Endodermal cell (in vitro differentiated cells): Measurements from ENCODE around the gene WNK2. TPM values are rescaled to one million over a fixed set of nuclear protein-coding genes. Genes with fewer than 3 reads are reported as not detected.

ENCODE experiments used
- DNase-seq: peaks from one replicate; pipeline ENCODE4 v3.0.0-alpha.2; 2017
- H3K27ac ChIP-seq: 2 replicates; pipeline ENCODE4 v1.5.1; 2013; ENCODE audit warnings: mild to moderate bottlenecking, low read depth, low read length, moderate library complexity
- H3K27me3 ChIP-seq: 2 replicates; pipeline ENCODE4 v1.6.1; 2013; ENCODE audit warnings: mild to moderate bottlenecking, low read length, moderate library complexity; ENCODE audit not compliant: insufficient read depth, control insufficient read depth, poor library complexity, severe bottlenecking
- H3K36me3 ChIP-seq: 2 replicates; pipeline ENCODE4 v1.7.0; 2013; ENCODE audit warnings: mild to moderate bottlenecking, low read length, moderate library complexity; ENCODE audit not compliant: control insufficient read depth, insufficient read depth
- H3K4me1 ChIP-seq: one replicate; pipeline ENCODE4 v1.7.0; 2013; ENCODE audit warnings: low read length; ENCODE audit not compliant: control insufficient read depth, insufficient read depth
- H3K4me3 ChIP-seq: 2 replicates; pipeline ENCODE4 v1.5.1; 2013; ENCODE audit warnings: mild to moderate bottlenecking, low read length, moderate library complexity
- H3K9ac ChIP-seq: 2 replicates; pipeline ENCODE4 v1.6.1; 2013; ENCODE audit warnings: mild to moderate bottlenecking, low read length, moderate library complexity; ENCODE audit not compliant: poor library complexity, severe bottlenecking; ENCODE audit errors: extremely low read depth
- H3K9me3 ChIP-seq: 2 replicates; pipeline ENCODE4 v1.6.1; 2013; ENCODE audit warnings: mild to moderate bottlenecking, low read length, moderate library complexity; ENCODE audit not compliant: control insufficient read depth
- H3K27ac Mint-ChIP-seq: 2 replicates; pipeline ENCODE4 v1.8.0; 2020; ENCODE audit warnings: mixed read lengths
- H3K27me3 Mint-ChIP-seq: 2 replicates; pipeline ENCODE4 v1.8.0; 2021; ENCODE audit warnings: mild to moderate bottlenecking, mixed read lengths; ENCODE audit not compliant: insufficient read depth
- H3K36me3 Mint-ChIP-seq: 2 replicates; pipeline ENCODE4 v1.8.0; 2020; ENCODE audit warnings: low read depth, mixed read lengths
- H3K4me1 Mint-ChIP-seq: 2 replicates; pipeline ENCODE4 v1.8.0; 2020; ENCODE audit warnings: mixed read lengths
- H3K4me3 Mint-ChIP-seq: 2 replicates; pipeline ENCODE4 v1.8.0; 2020; ENCODE audit warnings: mild to moderate bottlenecking, moderate library complexity, mixed read lengths
- H3K9me3 Mint-ChIP-seq: 2 replicates; pipeline ENCODE4 v1.8.0; 2020; ENCODE audit warnings: mild to moderate bottlenecking, mixed read lengths
- WGBS, 2 experiments: methylation state at CpG; one replicate each; pipeline versions ENCODE4 v1.1.5 to v1.1.7; 2013; ENCODE audit warnings: missing lambda C conversion rate in 2 of 2, mixed read lengths in 1 of 2; ENCODE audit not compliant: insufficient coverage in 1 of 2, insufficient read length in 1 of 2; 5-methylcytosine and 5-hydroxymethylcytosine counted together
- total RNA-seq, 2 donors: library from RNA; stranded (reverse); fragmentation: NEBNext Ultra II Directional in 1 of 2; extraction: Animal tissue kit (Norgen Biotek cat#: 25700) in 1 of 2; gene quantifications; 2 replicates in 1 of 2; 3 replicates in 1 of 2; pipeline ENCODE4 v1.2.1, GENCODE V29; 2021
- TF ChIP-seq, protein P1 (sequence below): fragments of 200-600 bp; sonication (generic); conservative IDR thresholded peaks from 2 replicates; pipeline ENCODE4 v1.5.0; 2021; ENCODE audit warnings: antibody characterized with exemption, mild to moderate bottlenecking

WNK2 gene
- total RNA-seq, 2 donors from 2014 or later: 46.1 to 48.8 TPM

DNA sequence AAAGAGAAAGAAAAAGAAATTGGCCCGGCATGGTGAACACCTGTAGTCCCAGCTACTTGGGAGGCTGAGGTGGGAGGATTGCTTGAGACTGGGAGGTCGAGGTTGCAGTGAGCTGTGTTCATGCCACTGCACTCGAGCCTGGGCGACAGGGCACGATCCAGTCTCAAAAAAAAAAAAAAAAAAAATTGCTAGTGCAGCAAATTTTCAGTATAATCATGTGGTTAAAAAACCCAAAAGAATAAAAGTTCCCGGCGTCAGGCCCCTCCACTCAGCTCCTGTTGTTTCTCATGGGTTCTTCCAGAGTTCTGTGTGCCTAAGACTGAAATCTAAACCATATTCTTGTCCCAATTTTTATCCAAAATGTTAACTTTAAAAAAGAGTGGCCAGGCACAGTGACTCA lies 49.1 kb downstream of the WNK2 start:
- Histone ChIP-seq H3K27ac (no peak overlapping the region), H3K4me3 (no peak overlapping the region), H3K9me3 (no peaks in the 10 kb centered on the region), H3K27me3 (no peaks in the 10 kb centered on the region), H3K4me1 (no peaks in the 10 kb centered on the region), H3K36me3 (no peaks in the 10 kb centered on the region), H3K9ac (no peak overlapping the region)
- no peak for DNase-seq
- H3K4me1 Mint-ChIP-seq: no peaks in the 10 kb centered on the region
- no peaks in the 10 kb centered on the region for H3K36me3 Mint-ChIP-seq
- no peaks in the 10 kb centered on the region for H3K9me3 Mint-ChIP-seq
- no peaks in the 10 kb centered on the region for H3K27me3 Mint-ChIP-seq
- no peak overlapping the region for H3K4me3 Mint-ChIP-seq
- WGBS, 2 experiments: 82 to 97% methylated on average over 3 to 7 of the region's 7 CpGs
- no peak overlapping the region for H3K27ac Mint-ChIP-seq
- TF ChIP-seq, protein P1, sequence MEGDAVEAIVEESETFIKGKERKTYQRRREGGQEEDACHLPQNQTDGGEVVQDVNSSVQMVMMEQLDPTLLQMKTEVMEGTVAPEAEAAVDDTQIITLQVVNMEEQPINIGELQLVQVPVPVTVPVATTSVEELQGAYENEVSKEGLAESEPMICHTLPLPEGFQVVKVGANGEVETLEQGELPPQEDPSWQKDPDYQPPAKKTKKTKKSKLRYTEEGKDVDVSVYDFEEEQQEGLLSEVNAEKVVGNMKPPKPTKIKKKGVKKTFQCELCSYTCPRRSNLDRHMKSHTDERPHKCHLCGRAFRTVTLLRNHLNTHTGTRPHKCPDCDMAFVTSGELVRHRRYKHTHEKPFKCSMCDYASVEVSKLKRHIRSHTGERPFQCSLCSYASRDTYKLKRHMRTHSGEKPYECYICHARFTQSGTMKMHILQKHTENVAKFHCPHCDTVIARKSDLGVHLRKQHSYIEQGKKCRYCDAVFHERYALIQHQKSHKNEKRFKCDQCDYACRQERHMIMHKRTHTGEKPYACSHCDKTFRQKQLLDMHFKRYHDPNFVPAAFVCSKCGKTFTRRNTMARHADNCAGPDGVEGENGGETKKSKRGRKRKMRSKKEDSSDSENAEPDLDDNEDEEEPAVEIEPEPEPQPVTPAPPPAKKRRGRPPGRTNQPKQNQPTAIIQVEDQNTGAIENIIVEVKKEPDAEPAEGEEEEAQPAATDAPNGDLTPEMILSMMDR: no peak

GRCh38 chr9:93234600-93234999 lies 50.7 kb downstream of the WNK2 start:
- no peak overlapping the region for H3K4me3 Mint-ChIP-seq
- TF ChIP-seq, protein P1: no peak
- peaks cover 1% of the 10 kb centered on the region for H3K36me3 Mint-ChIP-seq
- no peak overlapping the region for H3K4me3 ChIP-seq
- no peaks in the 10 kb centered on the region for H3K4me1 ChIP-seq
- no peaks in the 10 kb centered on the region for H3K27me3 ChIP-seq
- no peaks in the 10 kb centered on the region for H3K36me3 ChIP-seq
- H3K27ac Mint-ChIP-seq: no peak overlapping the region
- H3K9me3 ChIP-seq: no peaks in the 10 kb centered on the region
- H3K27ac ChIP-seq: no peak overlapping the region
- H3K9me3 Mint-ChIP-seq: no peaks in the 10 kb centered on the region
- no peaks in the 10 kb centered on the region for H3K27me3 Mint-ChIP-seq
- H3K4me1 Mint-ChIP-seq: no peaks in the 10 kb centered on the region
- WGBS, 2 experiments: 95 to 96% methylated on average over 15 of the region's 15 CpGs
- no peak for DNase-seq
- H3K9ac ChIP-seq: no peak overlapping the region

DNA sequence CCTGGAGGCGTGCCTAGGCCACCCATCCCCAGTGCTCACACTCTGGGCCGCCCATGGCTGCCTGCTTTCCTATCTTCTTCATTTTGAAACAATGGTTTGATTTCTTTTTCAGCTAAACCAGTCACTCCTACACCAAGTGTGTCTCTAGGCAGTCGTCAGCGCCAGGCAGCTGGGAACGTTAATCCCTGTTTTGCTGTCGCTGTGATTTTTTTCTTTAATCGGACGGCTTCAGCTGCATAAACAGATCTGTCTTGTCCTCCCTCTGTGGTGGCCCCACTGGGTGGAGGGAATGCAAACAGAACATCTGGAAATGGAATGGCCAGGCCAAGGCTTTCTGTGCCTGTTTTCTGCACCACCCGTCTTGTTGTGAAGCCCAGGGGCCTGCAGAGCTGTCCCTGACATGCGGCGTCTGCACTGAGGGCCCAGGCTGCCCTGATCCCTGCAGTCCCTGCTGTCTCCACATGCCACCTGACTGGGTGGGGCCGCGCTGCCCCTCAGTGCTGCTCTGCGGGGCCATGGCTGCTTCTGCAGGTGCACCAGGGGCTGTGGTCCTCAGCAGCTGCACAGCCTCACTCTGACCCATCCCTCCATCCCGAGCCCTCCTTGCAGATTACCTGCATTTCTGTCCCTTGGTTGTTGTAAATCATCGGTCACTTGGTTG lies 51.5 kb downstream of the WNK2 start:
- no peak overlapping the region for H3K9ac ChIP-seq
- 91 to 93% methylated on average over 12 to 16 of the region's 16 CpGs for WGBS, 2 experiments
- H3K36me3 ChIP-seq: no peaks in the 10 kb centered on the region
- Mint-ChIP-seq H3K36me3 (peaks cover 4% of the 10 kb centered on the region), H3K4me1 (no peaks in the 10 kb centered on the region), H3K4me3 (no peak overlapping the region), H3K27me3 (no peaks in the 10 kb centered on the region), H3K9me3 (no peaks in the 10 kb centered on the region), H3K27ac (no peak overlapping the region)
- DNase-seq: no peak
- H3K4me3 ChIP-seq: no peak overlapping the region
- H3K27ac ChIP-seq: no peak overlapping the region
- H3K9me3 ChIP-seq: no peaks in the 10 kb centered on the region
- TF ChIP-seq, protein P1: no peak
- H3K4me1 ChIP-seq: no peaks in the 10 kb centered on the region
- no peaks in the 10 kb centered on the region for H3K27me3 ChIP-seq
